Endothelial cell of umbilical vein (primary cell): ENCODE results near the gene RASGRP4. TPM values are rescaled to one million over a fixed set of nuclear protein-coding genes. Genes with fewer than 3 reads are reported as not detected.

ENCODE experiments used
- BruUV-seq: library from RNA; stranded (reverse); fragments of 400-500 nt; replicated peaks from 2 replicates; lab custom pipeline; 2021; lab: Mats Ljungman, UMichigan
- CTCF ChIA-PET: fragments of 300-600, 350-600 bp; sonication (Branson Sonifier 250); formaldehyde crosslinking; loops from one replicate; lab custom pipeline; 2021; ENCODE audit warnings: antibody characterized with exemption, inconsistent platforms; lab: Charles Lee
- POLR2A ChIA-PET: fragments of 300-600, 350-600 bp; sonication (Branson Sonifier 250); formaldehyde crosslinking; loops from one replicate; lab custom pipeline; 2021; ENCODE audit warnings: antibody characterized with exemption, inconsistent platforms; lab: Charles Lee
- DNase-seq: peaks from one replicate; pipeline ENCODE4 v3.0.0-alpha.2; 2011; ENCODE audit warnings: low read depth, low spot score
- FAIRE-seq: peaks from 2 replicates; lab custom pipeline; 2011; peaks lifted over from hg19 to GRCh38; lab: Jason Lieb, UNC
- H2AFZ ChIP-seq: 2 replicates; pipeline ENCODE4 v1.6.0; 2012; ENCODE audit warnings: low read depth, low read length, control low read depth, inconsistent platforms
- H3K27ac ChIP-seq: 2 replicates; pipeline ENCODE4 v1.5.1; 2011; ENCODE audit warnings: low read depth, mild to moderate bottlenecking, control low read depth, low read length, moderate library complexity; ENCODE audit not compliant: insufficient read depth
- H3K27me3 ChIP-seq, 2 experiments: 2 replicates each; pipeline versions ENCODE4 v1.6.0 to v1.6.1; 2011; ENCODE audit warnings: low read length in 2 of 2, mixed read lengths in 1 of 2; ENCODE audit not compliant: control insufficient read depth in 2 of 2, insufficient read depth in 2 of 2
- H3K36me3 ChIP-seq, 2 experiments: 2 replicates in 1 of 2; 3 replicates in 1 of 2; pipeline ENCODE4 v1.5.1; 2011; ENCODE audit warnings: low read length in 2 of 2, mild to moderate bottlenecking in 1 of 2, moderate library complexity in 1 of 2; ENCODE audit not compliant: control insufficient read depth in 2 of 2, insufficient read depth in 2 of 2; ENCODE audit errors: extremely low read depth in 1 of 2
- H3K4me1 ChIP-seq: 3 replicates; pipeline ENCODE4 v1.5.1; 2011; ENCODE audit warnings: mild to moderate bottlenecking, low read length; ENCODE audit not compliant: control insufficient read depth, insufficient read depth; ENCODE audit errors: extremely low read depth
- H3K4me2 ChIP-seq: 2 replicates; pipeline ENCODE4 v1.6.1; 2011; ENCODE audit warnings: low read length, control low read depth, mixed read lengths; ENCODE audit not compliant: insufficient read depth
- H3K4me3 ChIP-seq, 3 experiments: fragments of 200-600 bp in 1 of 3; sonication (generic), shearing (Covaris generic) in 1 of 3; replicated peaks in 1 of 3; 2 replicates each; pipeline ENCODE4 v1.5.1; 2011 to 2016; ENCODE audit warnings: control low read depth in 3 of 3, low read length in 3 of 3, mild to moderate bottlenecking in 2 of 3, inconsistent platforms in 1 of 3, low read depth in 1 of 3, moderate library complexity in 1 of 3; ENCODE audit not compliant: insufficient read depth in 1 of 3
- H3K79me2 ChIP-seq: 2 replicates; pipeline ENCODE4 v1.6.0; 2012; ENCODE audit warnings: low read length, inconsistent platforms; ENCODE audit not compliant: control insufficient read depth, insufficient read depth
- H3K9ac ChIP-seq: replicated peaks from 2 replicates; pipeline ENCODE3; 2011; ENCODE audit warnings: low read length, control low read depth; ENCODE audit not compliant: insufficient read depth; ENCODE audit errors: extremely low read depth
- H3K9me1 ChIP-seq: replicated peaks from 3 replicates; pipeline ENCODE4 v1.6.0; 2011; ENCODE audit warnings: mild to moderate bottlenecking, low read length; ENCODE audit not compliant: control insufficient read depth, insufficient read depth; ENCODE audit errors: extremely low read depth
- H3K9me3 ChIP-seq: replicated peaks from 2 replicates; pipeline ENCODE4 v1.5.1; 2012; ENCODE audit warnings: low read length, inconsistent platforms; ENCODE audit not compliant: control insufficient read depth, insufficient read depth
- H4K20me1 ChIP-seq: replicated peaks from 2 replicates; pipeline ENCODE3; 2011; ENCODE audit warnings: mild to moderate bottlenecking, low read length; ENCODE audit not compliant: control insufficient read depth, insufficient read depth; ENCODE audit errors: extremely low read depth
- EZH2 ChIP-seq: IDR thresholded peaks from 2 replicates; pipeline ENCODE4 v1.6.1; 2012; ENCODE audit warnings: borderline replicate concordance, low read depth, mild to moderate bottlenecking, moderate library complexity, low read length, inconsistent platforms; ENCODE audit not compliant: severe bottlenecking
- FOS ChIP-seq: IDR thresholded peaks from 2 replicates; pipeline ENCODE4 v1.6.1; 2011; ENCODE audit warnings: mild to moderate bottlenecking, low read length, moderate library complexity, borderline replicate concordance; ENCODE audit not compliant: insufficient read depth
- GATA2 ChIP-seq: IDR thresholded peaks from 2 replicates; pipeline ENCODE4 v1.7.0; 2011; ENCODE audit warnings: low read depth, mild to moderate bottlenecking, moderate library complexity, mixed read lengths, low read length; ENCODE audit not compliant: insufficient read length, insufficient read depth
- JUN ChIP-seq: IDR thresholded peaks from 2 replicates; pipeline ENCODE4 v1.6.1; 2011; ENCODE audit warnings: borderline replicate concordance, low read depth; ENCODE audit not compliant: insufficient read length, insufficient read depth
- MYC ChIP-seq: IDR thresholded peaks from one replicate; pipeline ENCODE4 v1.6.1; 2011; ENCODE audit warnings: mild to moderate bottlenecking, low read depth, low read length
- POLR2A ChIP-seq: IDR thresholded peaks from 2 replicates; pipeline ENCODE4 v1.6.1; 2012; ENCODE audit warnings: low read depth, mild to moderate bottlenecking, control low read depth, low read length
- POLR2AphosphoS5 ChIP-seq: IDR thresholded peaks from 2 replicates; pipeline ENCODE4 v1.6.1; 2012; ENCODE audit warnings: low read depth, mild to moderate bottlenecking, control low read depth, low read length, moderate library complexity; ENCODE audit not compliant: insufficient read depth
- dilution Hi-C: fragments of 300-500 bp; cut with MboI; formaldehyde crosslinking; loops from one replicate; pipeline ENCODE4 v1.15.0; 2019; ENCODE audit warnings: low sequenced_read_pairs; ENCODE audit not compliant: extremely low pct_ligation_motif_present
- intact Hi-C: fragments of 100-400 bp; cut with micrococcal nuclease; formaldehyde crosslinking; loops from one replicate; pipeline ENCODE4 v1.10.0; 2022
- polyA plus RNA-seq, 4 experiments: library from polyadenylated mRNA; depleted of rRNA in 3 of 4; stranded (reverse) in 3 of 4; unstranded in 1 of 4; fragments of >200 nt; gene quantifications; 2 replicates each; pipeline versions ENCODE4 v1.2.1 to v1.2.3, GENCODE V29; 2011 to 2012; ENCODE audit warnings: missing spikeins in 1 of 4
- total RNA-seq: library from RNA; stranded (reverse); gene quantifications from 2 replicates; pipeline ENCODE4 v1.2.3, GENCODE V29; 2021
- TF ChIP-seq, protein P1 (sequence below): IDR thresholded peaks from 2 replicates; pipeline ENCODE4 v1.6.1; 2011; ENCODE audit not compliant: insufficient read depth, insufficient read length
- TF ChIP-seq, protein P2 (sequence below), 2 donors: IDR thresholded peaks; 1 replicate in 1 of 2; 2 replicates in 1 of 2; pipeline ENCODE4 v1.5.1; 2011; ENCODE audit warnings: low read length in 2 of 2, mild to moderate bottlenecking in 2 of 2, moderate library complexity in 2 of 2, control low read depth in 1 of 2, inconsistent platforms in 1 of 2, low read depth in 1 of 2; ENCODE audit not compliant: insufficient read depth in 1 of 2; ENCODE audit errors: extremely low read depth in 1 of 2

The RASGRP4 gene
- total and polyA plus RNA-seq, 2 donors (not counting 3 experiments of a cell fraction or from before 2014, with no cell fraction given), result not detected

DNA sequence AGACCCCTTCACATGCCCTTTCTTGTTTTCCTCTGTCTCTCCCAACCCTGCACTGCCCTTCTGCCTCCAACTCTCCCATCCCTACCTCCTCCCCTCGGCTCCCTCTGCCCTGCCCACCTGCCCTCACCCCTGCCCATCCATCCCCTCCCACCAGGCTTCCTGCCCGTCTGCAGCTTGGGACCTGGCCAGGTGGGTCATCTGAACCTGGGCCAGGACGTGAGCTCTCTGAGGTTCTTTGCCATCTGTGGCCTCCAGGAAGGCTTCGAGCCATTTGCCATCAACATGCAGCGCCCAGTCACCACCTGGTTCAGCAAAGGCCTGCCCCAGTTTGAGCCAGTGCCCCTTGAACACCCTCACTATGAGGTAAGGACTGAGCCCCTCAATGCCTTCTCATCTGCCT lies 43.1 kb upstream of the RASGRP4 start:
- Histone ChIP-seq H3K27ac (no peak overlapping the region), H3K79me2 (no peaks in the 10 kb centered on the region), H3K4me3 (no peak overlapping the region), H3K9me1 (no peaks in the 10 kb centered on the region), H3K4me1 (no peaks in the 10 kb centered on the region), H3K9me3 (no peaks in the 10 kb centered on the region), H3K36me3 (no peaks in the 10 kb centered on the region), H3K4me2 (no peak overlapping the region), H3K9ac (no peak overlapping the region), H3K27me3 (no peaks in the 10 kb centered on the region), H2AFZ (no peak overlapping the region), H4K20me1 (no peaks in the 10 kb centered on the region)
- dilution Hi-C loops, result no loop called here
- no TSS peak for BruUV-seq
- ChIA-PET POLR2A (no interaction called here), CTCF (interaction anchor here (1.7 kb wide), 1 partner anchor 9 kb away, joined by 4 read pairs; no protein-coding TSS in a partner anchor)
- intact Hi-C loops, result no loop called here
- FAIRE-seq, result no peak
- DNase-seq, result no peak
- TF ChIP-seq EZH2 (no peak), GATA2 (no peak), JUN (no peak), FOS (no peak)

DNA sequence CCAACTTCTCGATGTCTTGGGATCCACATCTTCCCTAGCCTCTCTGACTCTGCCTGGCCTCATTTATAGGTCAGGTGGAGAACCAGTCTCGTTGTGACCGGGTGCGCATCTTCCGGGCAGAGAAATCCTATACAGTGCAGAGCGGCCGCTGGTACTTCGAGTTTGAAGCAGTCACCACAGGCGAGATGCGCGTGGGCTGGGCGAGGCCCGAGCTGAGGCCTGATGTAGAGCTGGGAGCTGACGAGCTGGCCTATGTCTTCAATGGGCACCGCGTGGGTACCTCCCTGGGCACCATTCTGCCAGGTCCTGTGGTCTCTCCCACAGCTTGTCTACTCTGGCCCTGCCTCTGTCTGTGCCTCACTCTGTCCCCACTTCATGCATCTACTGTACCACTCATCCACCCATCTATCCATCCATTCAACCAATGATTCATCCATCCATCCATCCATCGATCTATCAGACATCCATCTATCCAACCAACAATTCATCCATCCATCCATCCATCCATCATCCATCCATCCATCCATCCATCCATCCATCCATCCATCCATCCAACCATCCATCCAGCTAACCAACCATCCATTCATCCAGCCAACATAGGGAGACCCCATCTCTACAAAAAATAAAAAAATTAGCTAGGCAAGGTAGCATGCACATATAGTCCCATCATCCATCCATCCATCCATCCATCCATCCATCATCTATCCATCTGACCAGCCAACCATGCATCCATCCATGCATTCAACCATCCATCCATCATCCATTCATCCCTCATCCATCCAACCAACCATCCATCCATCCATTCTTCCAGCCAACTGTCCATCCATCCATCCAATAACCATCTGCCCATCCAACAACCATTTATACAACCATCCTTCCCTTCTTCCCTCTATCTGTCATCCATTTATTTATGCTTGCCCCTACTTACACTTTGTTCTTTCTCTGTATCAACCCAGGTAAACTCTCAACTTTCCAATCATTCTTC lies 41.8 kb upstream of the RASGRP4 start:
- Histone ChIP-seq H3K9ac (no peak overlapping the region), H3K27me3 (no peaks in the 10 kb centered on the region), H3K4me3 (no peak overlapping the region), H3K9me1 (no peaks in the 10 kb centered on the region), H3K4me1 (no peaks in the 10 kb centered on the region), H4K20me1 (no peaks in the 10 kb centered on the region), H3K27ac (no peak overlapping the region), H3K79me2 (no peaks in the 10 kb centered on the region), H3K9me3 (no peaks in the 10 kb centered on the region), H2AFZ (no peak overlapping the region), H3K4me2 (no peak overlapping the region), H3K36me3 (no peaks in the 10 kb centered on the region)
- no peak for FAIRE-seq
- CTCF ChIA-PET, result no interaction called here
- dilution Hi-C loops, result no loop called here
- DNase-seq, result no peak
- TF ChIP-seq MYC (no peak), GATA2 (no peak), JUN (no peak), POLR2A (no peak), POLR2AphosphoS5 (no peak)
- TF ChIP-seq, protein P1, sequence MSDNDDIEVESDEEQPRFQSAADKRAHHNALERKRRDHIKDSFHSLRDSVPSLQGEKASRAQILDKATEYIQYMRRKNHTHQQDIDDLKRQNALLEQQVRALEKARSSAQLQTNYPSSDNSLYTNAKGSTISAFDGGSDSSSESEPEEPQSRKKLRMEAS, result no peak
- TF ChIP-seq, protein P2, sequence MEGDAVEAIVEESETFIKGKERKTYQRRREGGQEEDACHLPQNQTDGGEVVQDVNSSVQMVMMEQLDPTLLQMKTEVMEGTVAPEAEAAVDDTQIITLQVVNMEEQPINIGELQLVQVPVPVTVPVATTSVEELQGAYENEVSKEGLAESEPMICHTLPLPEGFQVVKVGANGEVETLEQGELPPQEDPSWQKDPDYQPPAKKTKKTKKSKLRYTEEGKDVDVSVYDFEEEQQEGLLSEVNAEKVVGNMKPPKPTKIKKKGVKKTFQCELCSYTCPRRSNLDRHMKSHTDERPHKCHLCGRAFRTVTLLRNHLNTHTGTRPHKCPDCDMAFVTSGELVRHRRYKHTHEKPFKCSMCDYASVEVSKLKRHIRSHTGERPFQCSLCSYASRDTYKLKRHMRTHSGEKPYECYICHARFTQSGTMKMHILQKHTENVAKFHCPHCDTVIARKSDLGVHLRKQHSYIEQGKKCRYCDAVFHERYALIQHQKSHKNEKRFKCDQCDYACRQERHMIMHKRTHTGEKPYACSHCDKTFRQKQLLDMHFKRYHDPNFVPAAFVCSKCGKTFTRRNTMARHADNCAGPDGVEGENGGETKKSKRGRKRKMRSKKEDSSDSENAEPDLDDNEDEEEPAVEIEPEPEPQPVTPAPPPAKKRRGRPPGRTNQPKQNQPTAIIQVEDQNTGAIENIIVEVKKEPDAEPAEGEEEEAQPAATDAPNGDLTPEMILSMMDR (IDR thresholded peaks at IDR 0.05; ENCODE audit: extremely low read depth in 1 of 2, insufficient read depth in 1 of 2, low read depth in 1 of 2, low read length in 2 of 2), result no peak
- no TSS peak for BruUV-seq
- intact Hi-C loops, result no loop called here
- POLR2A ChIA-PET, result no interaction called here
